Activated T-helper 9 cell treated with anti-CD3 and anti-CD28 coated beads, Interleukin-2, amount 50 U/mL, for 16 hours (primary cell): ENCODE measurements around the gene COPRS.
A peak's percentile ranks its signal among the peaks of the same experiment; 100 is the strongest.
"Not testable (repeated sequence)": the region's sequence is repeated elsewhere in the genome, so short reads cannot be mapped to it uniquely, and the experiment has no call there.

ENCODE experiments used
- DNase-seq: peaks from one replicate; pipeline ENCODE4 v3.0.0-alpha.2; 2020; ENCODE audit warnings: low read depth

COPRS gene

DNA sequence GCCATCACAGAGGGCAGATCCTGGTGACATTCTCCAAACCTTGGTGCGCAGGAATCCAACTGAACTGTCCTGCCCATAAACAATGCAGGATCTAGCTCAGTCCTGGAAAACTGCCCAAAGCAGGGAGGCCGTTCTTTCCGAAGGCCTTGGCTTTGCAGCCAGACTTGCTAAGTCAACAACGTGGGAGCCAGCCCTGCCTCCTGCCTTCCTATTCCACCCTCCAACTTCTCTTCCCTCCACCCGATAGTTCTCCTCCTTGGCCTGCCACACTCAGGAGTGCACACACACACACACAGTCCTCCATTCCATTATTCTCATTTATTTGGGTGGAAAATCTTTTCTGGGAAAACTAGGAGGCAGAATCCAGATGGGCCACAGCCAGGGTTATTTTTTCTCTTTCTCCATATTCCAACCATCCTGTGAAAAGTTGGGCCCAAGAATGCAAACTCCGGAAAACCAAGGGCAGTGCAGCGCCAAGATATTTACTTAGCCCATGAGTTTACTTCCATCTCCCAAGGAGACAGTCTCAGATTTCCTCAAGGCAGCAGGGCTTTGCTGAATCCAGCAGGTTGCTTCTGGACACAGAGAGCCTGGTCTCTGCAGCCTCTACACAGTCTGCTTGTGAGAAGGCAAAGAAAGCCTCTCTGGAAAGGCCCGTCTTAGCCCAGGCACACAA is 15.8 kb downstream of the COPRS start:
- DNase-seq, result no peak

DNA sequence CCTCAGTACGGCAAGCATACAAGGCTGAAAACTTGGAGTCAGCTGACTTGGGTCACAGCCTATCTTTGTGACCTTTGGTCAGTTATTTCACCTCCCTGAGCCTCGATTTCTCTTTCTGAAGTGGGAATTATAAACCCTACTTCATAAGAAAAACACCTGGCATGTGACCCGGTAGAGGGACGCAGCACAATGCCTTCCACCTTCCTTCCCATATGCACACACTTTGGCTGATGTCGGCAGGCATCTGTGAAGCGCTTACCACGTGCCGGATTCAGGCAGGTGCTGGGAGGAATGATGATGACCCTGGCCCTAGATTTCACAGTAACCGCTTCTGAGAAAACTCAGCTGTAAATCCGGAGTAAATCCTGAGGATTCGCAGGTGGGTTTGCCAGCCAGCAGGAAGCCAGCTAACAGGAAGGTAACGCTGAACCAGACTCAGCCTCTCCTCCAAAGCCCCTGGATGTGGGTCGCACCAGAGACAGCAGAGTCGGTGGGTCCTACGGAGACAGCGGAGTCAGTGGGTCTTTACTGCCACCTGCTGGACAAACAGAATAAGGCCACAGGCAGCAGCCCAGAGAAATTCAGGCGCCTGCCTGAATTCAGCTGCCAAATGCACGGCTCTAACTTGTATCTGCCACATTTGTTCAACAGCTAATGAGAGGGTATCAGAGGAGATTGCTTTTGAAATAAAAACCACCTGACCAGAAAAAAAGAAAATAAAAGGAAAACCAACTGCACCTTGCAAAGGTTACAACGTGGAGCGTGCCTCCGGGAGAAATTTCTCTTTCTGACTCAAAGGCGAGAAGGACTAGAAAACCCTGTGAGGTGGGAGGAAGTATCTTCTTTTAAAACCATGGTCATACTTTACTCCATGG is 16.6 kb downstream of the COPRS start:
- DNase-seq, result peak; percentile 32

DNA sequence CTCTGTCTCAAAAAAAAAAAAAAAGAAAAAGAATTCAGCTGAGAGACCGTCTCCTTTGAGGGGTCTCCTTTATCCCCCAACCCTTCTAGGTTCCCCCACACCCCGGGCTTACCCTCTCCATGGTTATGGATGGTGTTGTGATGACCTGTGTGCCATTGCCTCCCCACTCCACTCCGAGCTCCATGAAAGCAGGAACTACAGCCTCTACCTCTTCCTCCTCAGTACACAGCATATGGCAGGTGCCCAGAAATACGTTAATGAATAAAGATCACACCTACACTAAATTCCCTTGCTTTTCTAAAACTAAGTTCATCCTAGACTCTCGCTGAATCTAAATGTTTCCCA is 17.2 kb downstream of the COPRS start:
- DNase-seq, result no peak

DNA sequence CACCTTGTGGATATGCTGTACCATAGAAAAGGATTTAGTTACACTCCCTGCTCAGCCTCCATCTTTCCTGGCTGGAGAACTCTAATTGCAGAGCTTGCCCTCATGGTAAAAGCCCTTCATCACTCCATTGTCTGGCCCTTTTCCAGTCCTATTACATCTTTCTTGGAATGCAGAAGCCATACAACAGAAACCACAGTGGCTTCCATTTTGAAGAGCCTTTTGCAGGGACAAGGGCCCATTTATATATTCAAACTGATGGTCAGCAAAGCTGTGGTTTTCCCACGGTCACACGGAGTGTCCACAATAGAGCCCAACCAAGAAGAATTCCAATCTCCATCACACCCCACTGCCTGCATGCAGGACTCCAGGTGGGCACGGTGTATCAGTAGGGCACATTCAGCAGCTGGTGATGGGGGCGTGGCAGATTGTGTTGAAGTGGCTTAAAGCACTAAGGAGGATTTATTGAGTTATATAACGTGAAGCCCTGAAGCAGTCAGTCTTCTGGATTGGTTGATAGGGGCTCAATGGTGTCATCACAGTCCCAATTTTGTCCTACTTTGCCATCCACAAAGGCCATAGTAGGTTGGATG is 20.3 kb downstream of the COPRS start:
- DNase-seq, result no peak

DNA sequence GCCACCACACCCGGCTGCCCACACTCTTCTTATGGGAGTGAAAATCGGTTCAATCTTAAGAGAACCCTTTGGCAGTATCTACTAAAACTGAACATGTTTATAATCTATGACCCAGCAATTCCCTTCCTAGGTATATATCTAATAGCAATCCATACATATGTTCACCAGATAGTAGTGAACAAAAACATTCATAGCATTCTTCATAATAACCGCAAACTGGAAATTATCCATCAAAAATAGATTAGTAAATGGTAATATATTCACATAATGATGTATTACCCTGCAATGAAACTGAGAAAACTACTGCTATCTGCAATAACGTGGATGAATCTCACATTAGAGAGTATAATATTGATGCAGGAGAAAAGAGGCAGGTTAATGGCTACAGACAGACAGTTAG is 23.1 kb downstream of the COPRS start:
- no peak for DNase-seq

DNA sequence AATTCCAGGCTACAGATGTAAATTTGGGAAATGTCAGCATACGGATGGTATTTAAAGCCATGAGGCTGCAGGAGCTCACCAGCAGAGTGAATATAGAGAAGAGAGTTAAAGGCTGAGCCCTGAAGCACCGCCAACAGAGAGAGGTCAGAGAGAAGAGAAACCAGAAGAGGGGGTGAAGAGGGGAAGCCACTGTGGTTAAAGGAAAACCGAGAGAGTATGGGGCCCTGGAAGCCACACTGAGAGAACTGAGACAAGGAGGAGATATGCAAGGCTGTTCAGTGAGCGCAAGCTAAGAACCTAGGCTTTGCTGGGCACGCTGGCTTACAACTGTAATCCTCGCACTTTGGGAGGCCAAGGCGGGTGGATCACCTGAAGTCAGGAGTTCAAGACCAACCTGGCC is 24.6 kb downstream of the COPRS start:
- no peak for DNase-seq

DNA sequence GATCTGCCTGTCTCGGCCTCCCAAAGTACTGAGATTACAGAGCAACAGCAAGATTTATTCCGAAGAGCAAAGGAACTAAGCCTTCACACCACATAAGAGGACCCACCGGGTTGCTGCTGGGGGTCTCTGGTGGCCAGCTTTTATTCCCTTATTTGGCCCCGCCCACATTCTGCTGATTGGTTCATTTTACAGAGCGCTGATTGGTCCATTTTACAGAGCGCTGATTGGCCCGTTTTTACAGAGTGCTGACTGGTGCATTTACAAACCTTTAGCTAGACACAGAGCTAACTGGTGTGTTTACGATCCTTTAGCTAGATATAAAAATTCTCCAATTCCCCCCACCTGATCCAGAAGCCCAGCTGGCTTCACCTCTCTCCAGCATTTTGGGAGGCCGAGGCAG is 26.3 kb downstream of the COPRS start:
- no peak for DNase-seq

DNA sequence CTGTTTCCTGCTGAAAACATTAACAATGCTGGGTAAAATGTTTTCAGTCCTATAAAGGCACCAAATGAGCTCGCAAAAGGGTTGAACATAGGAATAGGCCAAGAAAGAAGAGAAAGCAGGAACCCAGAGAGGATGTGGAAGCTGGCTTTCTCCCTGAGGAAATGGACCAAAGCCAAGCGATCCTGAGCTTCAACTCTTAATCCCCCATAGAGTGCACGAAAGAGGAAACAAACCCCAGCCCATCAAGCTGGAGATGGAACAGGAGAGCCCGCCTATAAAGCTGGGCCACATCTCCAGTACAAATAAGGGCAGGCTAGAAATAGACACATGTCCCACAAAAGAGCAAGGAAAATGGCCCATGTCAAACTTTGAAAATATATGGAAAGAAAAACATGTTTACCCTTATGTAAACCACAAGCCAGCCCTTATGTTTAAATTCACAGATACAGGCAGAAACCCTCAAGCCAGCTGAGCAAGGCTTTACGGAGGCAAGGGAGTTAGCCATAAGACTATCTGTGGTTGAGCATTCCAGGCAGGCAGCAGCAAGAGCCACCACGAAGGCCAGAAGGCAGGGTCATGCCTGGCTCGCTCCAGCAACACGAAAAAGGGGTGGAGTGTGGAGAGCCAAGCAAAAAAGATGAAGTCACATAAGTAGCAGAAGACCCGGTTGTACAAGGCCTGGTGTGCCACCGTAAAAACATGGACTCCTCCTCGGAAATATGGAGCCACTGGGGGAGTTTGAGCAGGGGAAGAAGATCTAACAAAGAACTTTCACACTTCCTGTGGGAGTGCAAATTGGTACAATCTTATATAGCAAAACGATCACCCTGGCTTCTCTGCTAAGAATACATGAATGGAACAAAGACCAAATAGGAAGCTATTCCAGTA is 27.8 kb downstream of the COPRS start:
- no peak for DNase-seq

DNA sequence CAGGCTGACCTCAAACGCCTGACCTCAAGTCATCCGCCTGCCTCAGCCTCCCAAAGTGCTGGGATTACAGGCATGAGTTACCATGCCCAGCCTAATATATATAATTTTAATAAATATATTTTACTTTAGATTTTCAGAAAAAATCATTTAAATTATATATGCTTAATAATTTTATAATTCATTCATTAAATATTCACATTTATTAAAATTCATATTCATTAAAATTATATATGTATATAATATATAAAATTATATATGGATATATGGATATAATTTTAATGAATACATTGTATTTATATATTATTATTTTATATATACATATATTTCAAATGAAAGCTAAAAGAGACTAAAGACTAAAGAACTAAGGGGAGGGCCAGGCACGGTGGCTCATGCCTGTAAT is 29.4 kb downstream of the COPRS start:
- DNase-seq, result no peak

DNA sequence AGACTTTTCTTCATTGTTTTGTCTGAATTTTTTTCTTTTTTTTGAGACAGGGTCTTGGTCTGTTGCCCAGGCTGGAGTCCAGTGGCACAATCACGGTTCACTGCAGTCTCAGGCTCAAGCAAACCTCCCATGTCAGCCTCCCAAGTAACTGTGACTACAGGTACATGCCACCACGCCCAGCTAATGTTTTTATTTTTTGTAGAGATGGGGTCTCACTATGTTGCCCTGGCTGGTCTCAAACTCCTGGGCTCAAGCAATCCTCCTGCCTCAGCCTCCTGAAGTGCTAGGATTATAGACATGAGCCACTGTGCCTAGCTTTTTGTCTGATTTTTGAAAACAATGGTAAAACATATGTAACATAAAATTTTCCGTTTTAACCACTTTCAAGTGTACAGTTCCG is 30.1 kb downstream of the COPRS start:
- DNase-seq, result not testable (repeated sequence)

DNA sequence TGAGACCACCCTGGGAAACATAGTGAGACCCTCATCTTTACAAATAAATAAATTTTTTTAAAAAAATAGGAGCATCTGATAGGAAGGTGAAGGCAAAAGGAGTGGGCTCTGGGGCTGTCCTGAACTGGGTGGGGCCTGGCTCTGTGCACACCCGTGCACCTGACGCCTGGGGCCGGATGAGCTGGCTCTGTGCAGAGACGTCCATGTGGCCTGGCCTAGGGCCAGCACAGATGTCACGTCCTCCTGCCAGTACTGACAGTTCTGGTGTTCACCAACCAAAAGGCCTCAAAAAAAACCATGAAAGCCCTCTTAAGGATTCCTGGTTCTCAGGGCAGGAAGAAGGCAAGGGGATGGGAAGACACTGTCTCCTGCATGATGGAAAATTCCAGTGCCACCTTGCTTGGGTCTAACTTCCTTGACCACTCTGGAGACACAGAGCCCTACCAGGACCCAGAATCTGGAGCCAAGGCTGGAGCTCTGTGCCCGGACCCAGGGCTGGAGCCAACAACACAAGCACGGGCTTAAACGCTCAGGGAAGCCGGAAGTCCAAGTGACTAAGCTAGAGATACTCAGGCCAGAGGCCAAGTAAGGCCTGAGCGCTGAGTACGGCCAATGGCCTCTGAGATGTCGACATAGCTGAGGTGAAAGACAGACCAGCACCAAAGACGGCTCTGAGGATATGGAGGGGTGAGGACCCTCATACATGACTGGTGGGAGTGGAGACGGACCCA is 32.9 kb downstream of the COPRS start:
- DNase-seq, result no peak

DNA sequence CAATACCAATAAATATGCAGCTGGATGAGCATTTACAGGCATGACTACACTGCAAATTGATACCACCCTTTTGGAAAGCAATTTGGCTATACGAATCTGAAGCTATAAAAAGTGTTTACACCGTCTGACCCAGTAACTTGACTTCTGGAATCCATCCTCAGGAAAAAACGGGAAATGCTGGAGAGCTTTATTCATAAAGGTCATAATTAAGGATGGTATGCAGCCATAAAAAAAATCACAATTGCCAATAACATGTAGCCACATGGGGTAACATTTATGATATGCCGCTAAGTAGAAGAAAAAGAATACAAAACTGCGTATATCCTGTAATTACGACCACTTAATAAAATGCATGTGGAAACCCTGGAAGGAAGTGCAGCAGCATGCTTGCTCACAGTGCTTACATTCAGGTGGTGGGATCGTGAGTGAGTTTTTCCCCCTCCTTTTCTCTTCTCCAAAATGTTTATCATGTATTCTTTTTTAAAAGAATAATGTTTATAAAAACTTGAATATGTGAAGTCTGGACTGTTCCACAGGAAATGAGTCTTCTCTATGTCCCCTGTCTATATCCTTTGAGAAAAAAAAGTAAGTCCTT is 34.2 kb downstream of the COPRS start:
- no peak for DNase-seq

DNA sequence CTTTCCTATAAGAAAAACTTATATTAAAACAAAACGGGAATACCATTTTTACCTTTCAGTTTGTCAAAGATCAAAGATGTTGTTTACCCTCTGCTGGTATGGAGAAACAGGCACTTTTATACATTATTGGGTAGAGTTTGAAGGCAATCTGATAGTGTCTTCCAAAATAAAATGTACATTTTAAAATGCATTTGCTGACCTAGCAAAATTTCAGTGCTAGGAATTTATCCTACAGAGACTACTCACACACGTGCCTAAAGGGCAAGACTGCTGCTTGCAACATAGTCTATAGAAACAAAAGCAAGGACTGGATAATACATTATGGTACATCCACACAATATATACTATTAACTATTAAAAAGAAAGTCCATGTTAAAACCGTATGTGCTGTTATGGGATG is 36.0 kb downstream of the COPRS start:
- no peak for DNase-seq

DNA sequence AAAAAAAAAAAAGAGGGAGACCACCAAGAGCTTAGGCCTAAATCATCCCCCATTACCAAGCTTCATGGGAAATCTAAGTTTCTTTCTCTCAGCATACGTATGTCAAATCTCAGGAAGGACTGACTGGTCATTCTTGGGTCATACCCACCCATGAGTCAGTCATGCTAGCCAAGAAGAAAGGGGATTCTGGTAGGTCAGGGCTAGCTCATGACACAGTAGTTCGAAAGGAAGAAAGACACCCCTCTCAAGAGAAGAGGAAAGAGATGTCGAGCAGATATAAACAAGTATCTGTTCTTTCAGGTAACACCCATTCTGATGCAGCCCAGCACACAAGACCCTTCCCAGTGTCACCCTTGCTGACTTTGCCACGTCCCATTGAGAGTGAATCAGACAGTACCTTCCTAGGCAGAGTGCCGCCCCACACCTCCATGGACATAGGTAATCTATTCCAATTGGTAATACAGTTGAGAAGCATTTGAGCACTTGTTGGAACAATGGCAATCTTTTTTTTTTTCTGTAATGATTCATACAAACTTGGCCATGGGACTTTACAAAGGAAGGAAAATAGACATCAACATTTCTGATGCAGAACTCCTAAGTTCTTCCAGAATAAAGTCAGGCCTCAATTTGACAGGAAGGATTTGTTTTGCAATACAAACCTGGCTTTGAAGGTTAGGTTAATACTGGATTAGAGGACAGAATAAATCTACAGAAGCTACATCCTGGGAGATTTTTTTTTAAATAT is 38.2 kb downstream of the COPRS start:
- DNase-seq, result no peak

DNA sequence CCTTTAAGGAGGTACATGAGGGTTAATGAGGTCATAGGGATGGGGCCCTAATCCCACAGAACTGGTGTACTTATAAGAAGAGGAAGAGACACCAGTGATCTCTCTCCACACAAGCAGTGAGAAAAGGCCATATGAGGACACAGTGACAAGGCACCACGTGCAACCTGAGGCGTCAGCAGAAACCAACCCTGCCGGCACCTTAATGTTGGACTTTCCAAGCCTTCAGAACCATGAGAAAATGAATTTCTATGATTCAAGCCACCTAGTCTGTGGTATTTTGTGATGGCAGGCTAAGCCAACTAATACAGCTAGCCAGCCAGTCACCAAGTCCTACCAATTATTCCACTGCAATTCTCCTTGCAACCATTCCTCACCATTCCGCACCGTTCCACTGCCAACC is 39.5 kb downstream of the COPRS start:
- no peak for DNase-seq

DNA sequence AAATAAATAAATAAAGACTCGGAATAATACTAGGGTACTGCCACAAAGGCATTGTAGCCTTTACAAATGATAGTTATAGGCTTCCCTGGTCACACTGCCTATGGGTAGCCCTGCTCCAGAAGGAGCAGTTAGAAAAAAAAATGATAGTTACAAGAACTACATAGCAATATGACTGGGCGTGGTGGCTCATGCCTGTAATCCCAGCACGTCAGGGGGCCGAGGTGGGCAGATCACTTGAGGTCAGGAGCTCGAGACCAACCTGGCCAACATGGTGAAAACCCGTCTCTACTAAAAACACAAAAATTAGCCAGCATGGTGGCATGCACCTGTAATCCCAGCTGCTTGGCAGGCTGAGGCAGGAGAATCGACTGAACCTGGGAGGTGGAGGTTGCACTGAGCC is 40.2 kb downstream of the COPRS start:
- DNase-seq, result not testable (repeated sequence)

DNA sequence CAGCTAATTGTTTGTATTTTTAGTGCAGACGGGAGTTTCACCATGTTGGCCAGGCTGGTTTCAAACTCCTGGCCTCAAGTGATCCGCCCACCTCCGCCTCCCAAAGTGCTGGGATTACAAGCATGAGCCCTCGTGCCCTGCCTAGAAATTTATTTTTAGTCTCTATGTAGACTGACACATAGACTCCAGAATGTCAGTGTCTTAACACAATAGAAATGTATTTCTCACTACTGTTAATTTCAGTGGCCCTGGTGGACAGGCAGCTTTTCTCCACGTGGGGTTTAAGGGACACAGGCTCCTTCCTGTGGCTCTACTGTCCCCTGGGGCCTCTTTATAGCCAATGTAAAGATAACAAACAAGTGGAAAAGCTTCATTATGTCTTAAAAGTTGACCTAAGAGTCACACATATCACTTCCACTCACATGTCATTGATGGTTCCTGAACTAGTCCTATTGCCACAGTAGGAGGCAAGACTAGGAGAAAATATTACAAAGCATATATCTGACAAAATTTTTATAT is 43.8 kb downstream of the COPRS start:
- DNase-seq, result no peak

DNA sequence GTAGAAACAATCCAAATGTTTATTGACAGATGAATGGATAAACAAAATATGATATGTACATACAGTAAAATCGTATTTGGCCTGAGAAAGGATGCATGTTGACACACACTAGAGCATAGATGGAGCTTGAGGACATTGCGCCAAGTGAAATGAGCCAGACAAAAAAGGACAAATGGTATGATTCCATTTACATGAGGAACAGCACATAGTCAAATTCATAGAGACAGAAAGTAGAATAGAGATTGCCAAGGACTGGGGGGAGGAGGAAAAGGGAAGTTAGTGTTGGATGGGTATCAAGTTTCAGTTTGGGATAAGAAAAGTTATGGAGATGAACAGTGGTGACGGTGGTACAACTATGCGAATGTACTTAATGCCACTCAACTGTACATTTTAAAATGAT is 47.9 kb downstream of the COPRS start:
- DNase-seq, result no peak

DNA sequence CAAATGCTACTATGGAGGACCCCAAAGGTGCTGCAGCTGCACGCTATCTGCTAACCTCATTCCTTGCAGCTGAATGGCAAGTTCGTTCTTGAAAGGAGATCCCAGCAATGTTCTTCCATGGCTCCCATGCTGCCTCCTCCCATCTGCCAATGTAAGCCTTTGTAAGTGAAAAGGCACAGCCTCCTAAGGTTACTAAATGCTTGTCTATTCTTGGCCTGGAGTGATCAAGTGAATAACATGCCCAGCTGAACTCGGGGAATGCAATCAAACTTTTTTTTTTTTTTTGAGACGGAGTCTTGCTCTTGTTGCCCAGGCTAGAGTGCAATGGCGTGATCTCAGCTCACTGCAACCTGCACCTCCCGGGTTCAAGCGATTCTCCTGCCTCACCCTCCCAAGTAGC is 49.2 kb downstream of the COPRS start:
- not testable (repeated sequence) for DNase-seq

DNA sequence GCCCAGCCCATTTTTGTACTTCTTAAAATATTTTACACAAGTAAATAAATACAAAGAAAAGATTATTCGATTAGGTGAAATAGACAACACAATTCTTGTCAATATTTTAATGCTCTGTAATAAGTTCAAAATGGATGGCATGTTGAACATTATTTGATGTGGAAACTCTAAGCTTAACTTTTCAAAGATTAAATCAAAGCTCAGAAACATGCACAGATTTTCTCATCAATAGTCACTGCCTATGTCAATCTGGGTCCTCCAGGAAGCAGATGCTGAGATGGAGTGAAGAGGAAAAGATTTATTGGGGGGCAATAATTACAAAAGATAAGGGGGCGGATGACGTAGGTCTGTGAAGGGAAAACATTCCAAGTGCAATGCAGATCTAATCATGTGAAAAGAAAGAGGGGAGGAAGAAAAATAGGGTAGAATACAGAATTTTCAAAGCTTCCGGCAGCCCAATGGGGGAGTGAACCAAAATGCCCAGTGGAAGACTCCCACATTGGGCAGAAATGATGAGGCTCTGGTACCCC is 50.5 kb downstream of the COPRS start:
- DNase-seq, result no peak
